GM12878 (cell line): ENCODE measurements around the gene HERPUD2. TPM values are rescaled to one million over a fixed set of nuclear protein-coding genes. Genes with fewer than 3 reads are reported as not detected.

Source experiments
- ATAC-seq: fragments of 200-7000 bp; cut with Tn5 transposase; 3 replicates; pipeline ENCODE4 v1.9.1; 2020; ENCODE audit warnings: mild to moderate bottlenecking, moderate library complexity
- BruUV-seq: library from RNA; stranded (reverse); fragments of 400-500 nt; replicated peaks from 2 replicates; lab custom pipeline; 2021; lab: Mats Ljungman, UMichigan
- CTCF ChIA-PET: fragments of 300-600 bp; sonication (Branson Sonifier 250); formaldehyde crosslinking; extraction: SDS; loops from one replicate; lab custom pipeline; 2021; ENCODE audit warnings: inconsistent platforms; lab: Yijun Ruan, JAX
- POLR2A ChIA-PET: fragments of 350-600 bp; formaldehyde crosslinking; extraction: SDS; loops from one replicate; lab custom pipeline; 2021; ENCODE audit warnings: inconsistent platforms; lab: Charles Lee
- RAD21 ChIA-PET: fragments of 300-600 bp; sonication (Branson Sonifier 250); formaldehyde crosslinking; loops from one replicate; lab custom pipeline; 2023; ENCODE audit warnings: antibody characterized with exemption; ENCODE audit not compliant: unreplicated experiment; lab: Charles Lee
- SMC1A ChIA-PET: fragments of 300-600 bp; sonication (Branson Sonifier 250); formaldehyde crosslinking; loops from one replicate; lab custom pipeline; 2023; ENCODE audit not compliant: unreplicated experiment, uncharacterized antibody; lab: Charles Lee
- DNase-seq: peaks from one replicate; pipeline ENCODE4 v3.0.0-alpha.2; 2011; ENCODE audit warnings: low read depth, low spot score
- FAIRE-seq: peaks from 3 replicates; lab custom pipeline; 2011; peaks lifted over from hg19 to GRCh38; lab: Jason Lieb, UNC
- H2AFZ ChIP-seq: 2 replicates; pipeline ENCODE4 v1.6.0; 2011; ENCODE audit warnings: low read depth, low read length, control low read depth; ENCODE audit not compliant: control insufficient read depth
- H3K27ac ChIP-seq: 2 replicates; pipeline ENCODE4 v1.5.1; 2011; ENCODE audit warnings: control low read depth; ENCODE audit not compliant: control insufficient read depth, insufficient read depth
- H3K27me3 ChIP-seq, 2 experiments: replicated peaks in 1 of 2; 2 replicates each; pipeline versions ENCODE4 v1.6.0 to v1.6.1; 2011; ENCODE audit warnings: low read length in 1 of 2; ENCODE audit not compliant: control insufficient read depth in 2 of 2, insufficient read depth in 2 of 2
- H3K36me3 ChIP-seq, 2 experiments: 2 replicates each; pipeline ENCODE4 v1.5.1; 2011; ENCODE audit warnings: low read length in 1 of 2; ENCODE audit not compliant: control insufficient read depth in 2 of 2, insufficient read depth in 2 of 2
- H3K4me1 ChIP-seq: 2 replicates; pipeline ENCODE4 v1.6.1; 2011; ENCODE audit warnings: mild to moderate bottlenecking, low read length, moderate library complexity, mixed read lengths; ENCODE audit not compliant: control insufficient read depth, insufficient read depth
- H3K4me2 ChIP-seq: 2 replicates; pipeline ENCODE4 v1.6.0; 2011; ENCODE audit warnings: control low read depth; ENCODE audit not compliant: control insufficient read depth, insufficient read depth
- H3K4me3 ChIP-seq: fragments of 200-600 bp; sonication (generic); 2 replicates; pipeline ENCODE4 v1.5.1; 2016
- H3K79me2 ChIP-seq: 2 replicates; pipeline ENCODE4 v1.6.0; 2011; ENCODE audit warnings: low read length; ENCODE audit not compliant: control insufficient read depth, insufficient read depth
- H3K9ac ChIP-seq: 2 replicates; pipeline ENCODE4 v1.8.0; 2011; ENCODE audit warnings: low read length, control low read depth, mixed read lengths; ENCODE audit not compliant: control insufficient read depth, insufficient read depth
- H3K9me3 ChIP-seq: replicated peaks from 3 replicates; pipeline ENCODE4 v1.5.1; 2011; ENCODE audit warnings: mild to moderate bottlenecking, low read length; ENCODE audit not compliant: control insufficient read depth, insufficient read depth
- H4K20me1 ChIP-seq: 2 replicates; pipeline ENCODE4 v1.6.0; 2011; ENCODE audit not compliant: control insufficient read depth, insufficient read depth
- CREB1 ChIP-seq: IDR thresholded peaks from 2 replicates; pipeline ENCODE4 v1.6.1; 2012; ENCODE audit warnings: low read depth, mild to moderate bottlenecking, inconsistent platforms
- CREM ChIP-seq: IDR thresholded peaks from 2 replicates; pipeline ENCODE4 v1.6.1; 2014; ENCODE audit warnings: antibody characterized with exemption, low read depth
- EED ChIP-seq: sonication (generic); IDR thresholded peaks from 2 replicates; pipeline ENCODE4 v1.6.1; 2016; ENCODE audit warnings: antibody characterized with exemption, low read depth
- EP300 ChIP-seq, 2 experiments: fragments of 150-350 bp in 1 of 2; IDR thresholded peaks; 2 replicates each; pipeline ENCODE4 v1.6.1; 2011 to 2012; ENCODE audit warnings: low read depth in 2 of 2, low read length in 2 of 2, borderline replicate concordance in 1 of 2, improper control_type of control experiment in 1 of 2, inconsistent platforms in 1 of 2; ENCODE audit not compliant: control insufficient read depth in 1 of 2
- FOS ChIP-seq: IDR thresholded peaks from 3 replicates; pipeline ENCODE4 v1.6.1; 2011; ENCODE audit warnings: borderline replicate concordance; ENCODE audit not compliant: insufficient read length; ENCODE audit errors: extremely low read depth
- HCFC1 ChIP-seq: fragments of 150-350 bp; IDR thresholded peaks from 2 replicates; pipeline ENCODE4 v1.6.1; 2014; ENCODE audit warnings: low read length
- IKZF1 ChIP-seq: fragments of 450-650 bp; conservative IDR thresholded peaks from 2 replicates; pipeline ENCODE4 v1.6.1; 2017; ENCODE audit warnings: antibody characterized with exemption, mild to moderate bottlenecking
- JUND ChIP-seq: IDR thresholded peaks from 2 replicates; pipeline ENCODE4 v1.6.1; 2012; ENCODE audit warnings: low read depth, mild to moderate bottlenecking, low read length, improper control_type of control experiment, moderate library complexity
- NRF1 ChIP-seq: conservative IDR thresholded peaks from 2 replicates; pipeline ENCODE4 v1.6.1; 2011; ENCODE audit warnings: mild to moderate bottlenecking, low read depth, low read length, improper control_type of control experiment
- SMC3 ChIP-seq: IDR thresholded peaks from 2 replicates; pipeline ENCODE4 v1.6.1; 2011; ENCODE audit warnings: low read length, improper control_type of control experiment, borderline replicate concordance
- TARDBP ChIP-seq: IDR thresholded peaks from 2 replicates; pipeline ENCODE4 v1.6.1; 2016; ENCODE audit warnings: borderline replicate concordance
- TCF3 ChIP-seq: IDR thresholded peaks from 2 replicates; pipeline ENCODE4 v1.6.1; 2012; ENCODE audit warnings: low read depth, mild to moderate bottlenecking, low read length, borderline replicate concordance; ENCODE audit not compliant: insufficient read depth
- ZNF207 ChIP-seq: fragments of 450-650 bp; IDR thresholded peaks from 2 replicates; pipeline ENCODE4 v1.6.1; 2014; ENCODE audit warnings: antibody characterized with exemption, mild to moderate bottlenecking, borderline replicate concordance
- ZNF622 ChIP-seq: fragments of 450-650 bp; IDR thresholded peaks from 2 replicates; pipeline ENCODE4 v1.6.1; 2017; ENCODE audit warnings: mild to moderate bottlenecking, inconsistent platforms
- WGBS: methylation state at CpG from one replicate; pipeline ENCODE4 v1.1.6; 2016; ENCODE audit warnings: low lambda C conversion rate; ENCODE audit not compliant: insufficient replicate concordance, insufficient coverage; ENCODE audit errors: missing lambda C conversion rate; 5-methylcytosine and 5-hydroxymethylcytosine counted together
- in situ Hi-C: fragments of 300-500 bp; cut with MboI; formaldehyde crosslinking; loops from 9 replicates; pipeline ENCODE4 v1.14.3; 2018; ENCODE audit warnings: mixed read lengths
- intact Hi-C: fragments of 100-400 bp; cut with micrococcal nuclease; formaldehyde crosslinking; loops from one replicate; pipeline ENCODE4 v1.14.2; 2022; ENCODE audit not compliant: unreplicated experiment
- polyA plus RNA-seq, 11 experiments: library from polyadenylated mRNA; depleted of rRNA in 4 of 11; unstranded in 6 of 11; stranded (reverse) in 5 of 11; fragments of >200 nt; fragmentation: Nextera tagmentation in 4 of 11; fragmentation: Illumina TruSeq in 1 of 11; extraction: Ambion mirVana in 4 of 11; extraction: Trizol in 1 of 11; gene quantifications; 1 replicate in 1 of 11; 2 replicates in 10 of 11; pipeline versions ENCODE4 v1.2.1 to v1.2.3, GENCODE V29; 2011 to 2016; ENCODE audit warnings: inconsistent platforms in 2 of 11, missing spikeins in 2 of 11, low read depth in 1 of 11
- total RNA-seq, 4 experiments: library from RNA; depleted of rRNA in 3 of 4; stranded (reverse); fragments of >200 nt in 3 of 4; fragmentation: Illumina TruSeq in 1 of 4; extraction: Trizol in 1 of 4; gene quantifications; 2 replicates each; pipeline versions ENCODE4 v1.2.1 to v1.2.3, GENCODE V29; 2013 to 2021
- TF ChIP-seq, protein P1 (sequence below): fragments of 450-650 bp; formaldehyde crosslinking; IDR thresholded peaks from 2 replicates; pipeline ENCODE4 v1.4.0; 2020; ENCODE audit warnings: mild to moderate bottlenecking, moderate library complexity
- TF ChIP-seq, protein P2 (sequence below): IDR thresholded peaks from 2 replicates; pipeline ENCODE4 v1.6.1; 2012; ENCODE audit warnings: improper control_type of control experiment, low read depth, low read length; ENCODE audit not compliant: insufficient replicate concordance

Gene HERPUD2
- total and polyA plus RNA-seq, 10 of the 15 experiments (the other 5 are each of a cell fraction or from before 2014, with no cell fraction given): 4.7 to 69.6 (median 13.9) TPM

DNA sequence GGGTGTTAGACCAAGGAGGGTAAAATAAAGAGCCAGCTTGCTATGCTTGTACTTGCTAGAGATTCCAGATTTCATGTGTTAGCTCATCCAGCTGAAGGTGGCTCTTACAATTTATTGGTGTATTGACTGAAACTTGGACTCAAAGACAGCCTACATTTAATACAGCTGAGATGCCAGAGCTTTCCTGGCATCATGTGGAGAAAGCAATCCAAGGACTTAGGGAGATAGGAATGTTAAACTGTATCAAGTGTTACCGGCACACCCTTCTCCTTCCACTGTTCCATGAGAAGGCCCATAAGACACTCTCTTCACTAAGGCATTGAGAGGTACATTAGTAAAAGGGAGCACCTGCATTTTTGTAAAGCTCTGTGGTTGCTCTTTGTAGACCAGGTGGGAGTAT lies 9.3 kb upstream of the HERPUD2 start:
- Histone ChIP-seq H3K4me2 (no peak overlapping the region), H3K27me3 (no peaks in the 10 kb centered on the region), H3K36me3 (no peaks in the 10 kb centered on the region), H4K20me1 (no peaks in the 10 kb centered on the region), H3K4me3 (no peak overlapping the region), H3K4me1 (no peaks in the 10 kb centered on the region), H3K27ac (no peak overlapping the region), H3K79me2 (no peaks in the 10 kb centered on the region), H2AFZ (no peak overlapping the region), H3K9me3 (no peaks in the 10 kb centered on the region), H3K9ac (no peak overlapping the region)
- DNase-seq (no peak), FAIRE-seq (no peak), ATAC-seq (no peak)
- CTCF ChIA-PET: interaction anchor here (0.8 to 8.8 kb wide), 6 partner anchors 9 to 205 kb away, joined by 3 to 115 read pairs (median 4); partner anchors contain the start of gene SEPTIN7
- in situ Hi-C loops: no loop called here
- WGBS: 100% methylated on average over 1 of the region's 1 CpG
- RAD21 ChIA-PET: interaction anchor here (0.7 to 1.0 kb wide), 2 partner anchors 201 to 203 kb away, joined by 3 to 6 read pairs; no protein-coding TSS in a partner anchor
- SMC1A ChIA-PET: interaction anchor here (1.0 to 16.1 kb wide), 9 partner anchors 5 to 205 kb away, joined by 3 to 337 read pairs (median 4); partner anchors contain the start of genes HERPUD2 and SEPTIN7
- no TSS peak for BruUV-seq
- intact Hi-C loops: no loop called here
- POLR2A ChIA-PET: no interaction called here
- TF ChIP-seq, protein P1, sequence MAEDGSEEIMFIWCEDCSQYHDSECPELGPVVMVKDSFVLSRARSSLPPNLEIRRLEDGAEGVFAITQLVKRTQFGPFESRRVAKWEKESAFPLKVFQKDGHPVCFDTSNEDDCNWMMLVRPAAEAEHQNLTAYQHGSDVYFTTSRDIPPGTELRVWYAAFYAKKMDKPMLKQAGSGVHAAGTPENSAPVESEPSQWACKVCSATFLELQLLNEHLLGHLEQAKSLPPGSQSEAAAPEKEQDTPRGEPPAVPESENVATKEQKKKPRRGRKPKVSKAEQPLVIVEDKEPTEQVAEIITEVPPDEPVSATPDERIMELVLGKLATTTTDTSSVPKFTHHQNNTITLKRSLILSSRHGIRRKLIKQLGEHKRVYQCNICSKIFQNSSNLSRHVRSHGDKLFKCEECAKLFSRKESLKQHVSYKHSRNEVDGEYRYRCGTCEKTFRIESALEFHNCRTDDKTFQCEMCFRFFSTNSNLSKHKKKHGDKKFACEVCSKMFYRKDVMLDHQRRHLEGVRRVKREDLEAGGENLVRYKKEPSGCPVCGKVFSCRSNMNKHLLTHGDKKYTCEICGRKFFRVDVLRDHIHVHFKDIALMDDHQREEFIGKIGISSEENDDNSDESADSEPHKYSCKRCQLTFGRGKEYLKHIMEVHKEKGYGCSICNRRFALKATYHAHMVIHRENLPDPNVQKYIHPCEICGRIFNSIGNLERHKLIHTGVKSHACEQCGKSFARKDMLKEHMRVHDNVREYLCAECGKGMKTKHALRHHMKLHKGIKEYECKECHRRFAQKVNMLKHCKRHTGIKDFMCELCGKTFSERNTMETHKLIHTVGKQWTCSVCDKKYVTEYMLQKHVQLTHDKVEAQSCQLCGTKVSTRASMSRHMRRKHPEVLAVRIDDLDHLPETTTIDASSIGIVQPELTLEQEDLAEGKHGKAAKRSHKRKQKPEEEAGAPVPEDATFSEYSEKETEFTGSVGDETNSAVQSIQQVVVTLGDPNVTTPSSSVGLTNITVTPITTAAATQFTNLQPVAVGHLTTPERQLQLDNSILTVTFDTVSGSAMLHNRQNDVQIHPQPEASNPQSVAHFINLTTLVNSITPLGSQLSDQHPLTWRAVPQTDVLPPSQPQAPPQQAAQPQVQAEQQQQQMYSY (CRISPR knock-in tag): no peak
- TF ChIP-seq FOS (no peak), TCF3 (no peak), ZNF622 (no peak), TARDBP (no peak), SMC3 (no peak), HCFC1 (no peak), CREB1 (no peak), EED (no peak), EP300 (IDR thresholded peaks at IDR 0.05; ENCODE audit: borderline replicate concordance in 1 of 2, control insufficient read depth in 1 of 2, low read depth in 2 of 2, low read length in 2 of 2) (no peak), IKZF1 (no peak), ZNF207 (no peak), NRF1 (no peak), CREM (no peak), JUND (no peak)
- TF ChIP-seq, protein P2, sequence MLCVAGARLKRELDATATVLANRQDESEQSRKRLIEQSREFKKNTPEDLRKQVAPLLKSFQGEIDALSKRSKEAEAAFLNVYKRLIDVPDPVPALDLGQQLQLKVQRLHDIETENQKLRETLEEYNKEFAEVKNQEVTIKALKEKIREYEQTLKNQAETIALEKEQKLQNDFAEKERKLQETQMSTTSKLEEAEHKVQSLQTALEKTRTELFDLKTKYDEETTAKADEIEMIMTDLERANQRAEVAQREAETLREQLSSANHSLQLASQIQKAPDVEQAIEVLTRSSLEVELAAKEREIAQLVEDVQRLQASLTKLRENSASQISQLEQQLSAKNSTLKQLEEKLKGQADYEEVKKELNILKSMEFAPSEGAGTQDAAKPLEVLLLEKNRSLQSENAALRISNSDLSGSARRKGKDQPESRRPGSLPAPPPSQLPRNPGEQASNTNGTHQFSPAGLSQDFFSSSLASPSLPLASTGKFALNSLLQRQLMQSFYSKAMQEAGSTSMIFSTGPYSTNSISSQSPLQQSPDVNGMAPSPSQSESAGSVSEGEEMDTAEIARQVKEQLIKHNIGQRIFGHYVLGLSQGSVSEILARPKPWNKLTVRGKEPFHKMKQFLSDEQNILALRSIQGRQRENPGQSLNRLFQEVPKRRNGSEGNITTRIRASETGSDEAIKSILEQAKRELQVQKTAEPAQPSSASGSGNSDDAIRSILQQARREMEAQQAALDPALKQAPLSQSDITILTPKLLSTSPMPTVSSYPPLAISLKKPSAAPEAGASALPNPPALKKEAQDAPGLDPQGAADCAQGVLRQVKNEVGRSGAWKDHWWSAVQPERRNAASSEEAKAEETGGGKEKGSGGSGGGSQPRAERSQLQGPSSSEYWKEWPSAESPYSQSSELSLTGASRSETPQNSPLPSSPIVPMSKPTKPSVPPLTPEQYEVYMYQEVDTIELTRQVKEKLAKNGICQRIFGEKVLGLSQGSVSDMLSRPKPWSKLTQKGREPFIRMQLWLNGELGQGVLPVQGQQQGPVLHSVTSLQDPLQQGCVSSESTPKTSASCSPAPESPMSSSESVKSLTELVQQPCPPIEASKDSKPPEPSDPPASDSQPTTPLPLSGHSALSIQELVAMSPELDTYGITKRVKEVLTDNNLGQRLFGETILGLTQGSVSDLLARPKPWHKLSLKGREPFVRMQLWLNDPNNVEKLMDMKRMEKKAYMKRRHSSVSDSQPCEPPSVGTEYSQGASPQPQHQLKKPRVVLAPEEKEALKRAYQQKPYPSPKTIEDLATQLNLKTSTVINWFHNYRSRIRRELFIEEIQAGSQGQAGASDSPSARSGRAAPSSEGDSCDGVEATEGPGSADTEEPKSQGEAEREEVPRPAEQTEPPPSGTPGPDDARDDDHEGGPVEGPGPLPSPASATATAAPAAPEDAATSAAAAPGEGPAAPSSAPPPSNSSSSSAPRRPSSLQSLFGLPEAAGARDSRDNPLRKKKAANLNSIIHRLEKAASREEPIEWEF: no peak
